ENCODE results near the gene ERC1. TPM values are rescaled to one million over a fixed set of nuclear protein-coding genes. Genes with fewer than 3 reads are reported as not detected.

Gene ERC1
- total and polyA plus RNA-seq, 12 donors = 6.5 to 67.5 (median 47.5) TPM

- no peaks in the 10 kb centered on the region for H3K27me3 ChIP-seq
- intact Hi-C loops (cut with DNase I) = no loop called here
- no peaks in the 10 kb centered on the region for H3K9me3 ChIP-seq
- H3K4me1 ChIP-seq = peaks cover 0 to 10% (median 0%) of the 10 kb centered on the region in 9 donors
- H3K27ac ChIP-seq = no peak overlapping the region
- no peak overlapping the region for H3K4me3 ChIP-seq
- 86 to 88% methylated on average over 12 of the region's 12 CpGs for WGBS, 2 donors
- no peak for ATAC-seq
- DNase-seq = no peak
- peaks cover 0 to 42% (median 5%) of the 10 kb centered on the region in 9 donors for H3K36me3 ChIP-seq
- TF ChIP-seq, protein P1, sequence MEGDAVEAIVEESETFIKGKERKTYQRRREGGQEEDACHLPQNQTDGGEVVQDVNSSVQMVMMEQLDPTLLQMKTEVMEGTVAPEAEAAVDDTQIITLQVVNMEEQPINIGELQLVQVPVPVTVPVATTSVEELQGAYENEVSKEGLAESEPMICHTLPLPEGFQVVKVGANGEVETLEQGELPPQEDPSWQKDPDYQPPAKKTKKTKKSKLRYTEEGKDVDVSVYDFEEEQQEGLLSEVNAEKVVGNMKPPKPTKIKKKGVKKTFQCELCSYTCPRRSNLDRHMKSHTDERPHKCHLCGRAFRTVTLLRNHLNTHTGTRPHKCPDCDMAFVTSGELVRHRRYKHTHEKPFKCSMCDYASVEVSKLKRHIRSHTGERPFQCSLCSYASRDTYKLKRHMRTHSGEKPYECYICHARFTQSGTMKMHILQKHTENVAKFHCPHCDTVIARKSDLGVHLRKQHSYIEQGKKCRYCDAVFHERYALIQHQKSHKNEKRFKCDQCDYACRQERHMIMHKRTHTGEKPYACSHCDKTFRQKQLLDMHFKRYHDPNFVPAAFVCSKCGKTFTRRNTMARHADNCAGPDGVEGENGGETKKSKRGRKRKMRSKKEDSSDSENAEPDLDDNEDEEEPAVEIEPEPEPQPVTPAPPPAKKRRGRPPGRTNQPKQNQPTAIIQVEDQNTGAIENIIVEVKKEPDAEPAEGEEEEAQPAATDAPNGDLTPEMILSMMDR (IDR thresholded peaks at IDR 0.05) = no peak
Observed at GRCh38 chr12:1380171-1380851, 389.3 kb downstream of the ERC1 start.

DNA sequence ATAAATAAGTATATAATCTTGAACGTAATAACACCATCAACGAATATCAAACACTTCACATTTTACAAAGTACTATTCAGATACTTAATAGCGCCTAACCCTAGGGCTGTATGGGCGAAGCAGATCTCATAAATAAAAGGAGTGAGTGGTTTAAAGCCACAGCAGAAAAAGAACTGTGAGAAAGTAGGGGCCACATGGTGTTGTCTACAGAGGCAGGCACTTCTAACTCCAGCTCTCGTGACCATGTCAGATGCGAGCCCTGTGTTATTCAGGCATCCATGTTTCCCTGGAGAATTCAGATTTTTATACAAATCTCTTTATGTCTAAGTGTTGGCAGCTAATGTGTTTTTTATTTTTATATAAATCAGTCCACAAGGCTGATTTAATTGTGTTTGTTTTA lies 391.1 kb downstream of the ERC1 start:
- intact Hi-C loops (cut with DNase I) = no loop called here
- Histone ChIP-seq H3K4me1 (peaks cover 0 to 10% (median 0%) of the 10 kb centered on the region in 9 donors), H3K27me3 (no peaks in the 10 kb centered on the region), H3K36me3 (peaks cover 0 to 27% (median 2%) of the 10 kb centered on the region in 9 donors), H3K4me3 (no peak overlapping the region), H3K9me3 (no peaks in the 10 kb centered on the region), H3K27ac (no peak overlapping the region)
- no peak for ATAC-seq
- no peak for DNase-seq
- WGBS, 2 donors = 70 to 90% methylated on average over 6 of the region's 6 CpGs
- TF ChIP-seq, protein P1 (IDR thresholded peaks at IDR 0.05) = no peak

- H3K27ac ChIP-seq = no peak overlapping the region
- DNase-seq = no peak
- H3K4me3 ChIP-seq = no peak overlapping the region
- H3K36me3 ChIP-seq = peaks cover 0 to 21% (median 0%) of the 10 kb centered on the region in 9 donors
- intact Hi-C loops (cut with DNase I) = no loop called here
- TF ChIP-seq, protein P1 (IDR thresholded peaks at IDR 0.05) = no peak
- no peaks in the 10 kb centered on the region for H3K9me3 ChIP-seq
- H3K27me3 ChIP-seq = no peaks in the 10 kb centered on the region
- WGBS, 2 donors = 48 to 76% methylated on average over 4 of the region's 4 CpGs
- no peak for ATAC-seq
- peaks cover 0 to 10% (median 0%) of the 10 kb centered on the region in 9 donors for H3K4me1 ChIP-seq
Observed at GRCh38 chr12:1382826-1383225, 391.8 kb downstream of the ERC1 start.

DNA sequence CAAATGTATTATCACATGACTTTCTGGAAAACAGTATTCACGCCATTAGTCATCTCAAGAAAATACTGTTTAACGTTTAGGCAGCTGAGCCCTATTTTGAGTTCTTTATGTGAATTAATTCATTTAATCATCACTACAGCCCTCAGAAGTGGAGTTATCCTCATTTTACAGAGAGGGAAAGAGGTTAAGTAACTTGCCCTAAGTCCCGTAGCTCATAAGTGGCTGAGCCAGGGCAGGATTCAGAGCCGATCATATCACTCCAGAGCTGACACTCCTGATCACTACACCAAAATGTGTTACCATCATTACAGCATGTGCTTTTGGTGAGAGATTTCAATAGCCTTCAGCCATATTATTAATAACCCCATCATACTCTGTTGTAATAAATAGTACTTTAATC lies 392.7 kb downstream of the ERC1 start:
- H3K27me3 ChIP-seq = no peaks in the 10 kb centered on the region
- 90 to 94% methylated on average over 4 of the region's 4 CpGs for WGBS, 2 donors
- H3K9me3 ChIP-seq = no peaks in the 10 kb centered on the region
- no peak overlapping the region for H3K27ac ChIP-seq
- no peak for DNase-seq
- no peak for ATAC-seq
- peaks cover 0 to 24% (median 0%) of the 10 kb centered on the region in 9 donors for H3K36me3 ChIP-seq
- H3K4me1 ChIP-seq = peaks cover 0 to 10% (median 0%) of the 10 kb centered on the region in 9 donors
- intact Hi-C loops (cut with DNase I) = no loop called here
- H3K4me3 ChIP-seq = no peak overlapping the region
- TF ChIP-seq, protein P1 (IDR thresholded peaks at IDR 0.05) = no peak

All from heart right ventricle (tissue), 16 donors.